Activated CD8-positive, alpha-beta memory T cell treated with anti-CD3 and anti-CD28 coated beads for 36 hours (primary cell): ENCODE results near the gene FOXK2. TPM values are rescaled to one million over a fixed set of nuclear protein-coding genes. Genes with fewer than 3 reads are reported as not detected.
"Not testable (repeated sequence)": the region's sequence is repeated elsewhere in the genome, so short reads cannot be mapped to it uniquely, and the experiment has no call there.

ENCODE experiments used
- CTCF ChIA-PET: fragments of 350-600 bp; sonication (Branson Sonifier 250); formaldehyde crosslinking; loops from one replicate; lab custom pipeline; 2021; ENCODE audit warnings: antibody characterized with exemption; lab: Charles Lee
- POLR2A ChIA-PET: fragments of 350-600 bp; sonication (Branson Sonifier 250); formaldehyde crosslinking; loops from one replicate; lab custom pipeline; 2021; ENCODE audit warnings: antibody characterized with exemption; lab: Charles Lee
- total RNA-seq, 2 experiments: library from RNA; stranded (reverse); gene quantifications; one replicate each; pipeline ENCODE4 v1.2.3, GENCODE V29; 2021

The FOXK2 gene
- total RNA-seq, 2 experiments from 2014 or later = 73.1 to 74.9 TPM

- CTCF ChIA-PET = interaction anchor here (0.8 kb wide), 1 partner anchor 16 kb away, joined by 3 read pairs; no protein-coding TSS in a partner anchor
- POLR2A ChIA-PET = no interaction called here
Measured at GRCh38 chr17:82570277-82570676, 50.7 kb downstream of the FOXK2 start.

DNA sequence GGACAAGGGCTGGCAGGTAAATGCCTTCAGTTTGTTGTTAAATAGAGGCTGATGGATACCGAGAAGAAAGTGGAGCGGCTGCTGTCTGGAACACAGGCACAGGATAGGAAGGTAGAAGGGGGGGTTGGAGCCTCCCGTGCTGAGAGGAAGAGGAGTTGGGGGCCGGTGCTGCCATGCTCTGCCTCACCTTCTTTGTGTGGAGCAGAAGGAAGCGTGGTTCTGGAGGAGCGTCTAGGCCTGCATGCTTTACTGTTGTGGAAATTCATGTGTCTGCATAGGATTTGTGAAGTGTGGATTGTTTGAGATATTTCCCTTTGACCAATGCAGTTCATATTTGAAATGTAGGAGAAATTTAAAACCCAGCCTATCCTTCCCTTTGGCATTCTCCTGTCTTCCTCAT lies 52.3 kb downstream of the FOXK2 start:
- CTCF ChIA-PET = no interaction called here
- POLR2A ChIA-PET = no interaction called here

DNA sequence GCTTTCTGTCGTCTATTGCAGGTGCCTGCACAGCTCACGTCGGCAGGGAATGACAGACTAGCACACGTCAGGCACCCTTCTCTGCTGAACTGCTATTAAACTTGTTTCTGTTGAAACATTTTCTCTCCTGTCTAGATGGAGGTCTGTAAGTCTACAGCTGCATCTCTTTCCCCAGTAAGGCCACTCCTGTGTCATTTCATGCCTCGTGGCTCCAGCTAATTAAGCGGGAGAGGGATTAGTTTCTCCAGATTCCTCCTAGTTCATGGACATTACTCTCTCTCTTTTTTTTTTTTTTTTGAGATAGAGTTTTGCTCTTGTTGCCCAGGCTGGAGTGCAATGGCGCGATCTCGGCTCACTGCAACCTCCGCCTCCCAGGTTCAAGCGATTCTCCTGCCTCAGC lies 54.5 kb downstream of the FOXK2 start:
- CTCF ChIA-PET = no interaction called here
- POLR2A ChIA-PET = interaction anchor here (0.7 kb wide), 1 partner anchor 40 kb away, joined by 5 read pairs; no protein-coding TSS in a partner anchor

- POLR2A ChIA-PET, CTCF ChIA-PET: not testable (repeated sequence)
Measured at GRCh38 chr17:82575581-82576221, 56.2 kb downstream of the FOXK2 start.

- ChIA-PET CTCF (interaction anchor here (1.5 kb wide), 1 partner anchor 23 kb away, joined by 3 read pairs; no protein-coding TSS in a partner anchor), POLR2A (no interaction called here)
Measured at GRCh38 chr17:82577300-82577699, 57.8 kb downstream of the FOXK2 start.

- CTCF ChIA-PET, POLR2A ChIA-PET: not testable (repeated sequence)
Measured at GRCh38 chr17:82579969-82580368, 60.4 kb downstream of the FOXK2 start.

DNA sequence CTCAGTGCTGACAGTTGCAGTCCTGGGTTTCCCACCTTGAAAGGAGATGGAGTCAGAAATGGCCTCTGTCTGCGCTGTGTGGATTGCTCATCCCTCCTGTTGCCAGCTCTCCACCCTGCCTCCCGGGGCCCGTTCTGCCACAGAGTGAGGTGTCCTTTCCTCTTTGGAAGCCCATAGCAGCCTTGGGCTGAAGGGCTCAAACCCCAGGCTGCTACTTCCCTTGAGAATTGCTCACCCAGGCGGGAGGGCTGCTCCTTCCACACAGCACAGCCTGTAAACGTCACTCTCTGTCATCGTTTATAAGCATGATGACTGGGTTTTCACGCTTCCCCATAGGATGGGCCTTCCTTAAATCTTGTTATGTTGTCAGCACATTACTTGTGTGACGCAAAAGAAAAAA lies 62.7 kb downstream of the FOXK2 start:
- POLR2A ChIA-PET = no interaction called here
- CTCF ChIA-PET = no interaction called here

DNA sequence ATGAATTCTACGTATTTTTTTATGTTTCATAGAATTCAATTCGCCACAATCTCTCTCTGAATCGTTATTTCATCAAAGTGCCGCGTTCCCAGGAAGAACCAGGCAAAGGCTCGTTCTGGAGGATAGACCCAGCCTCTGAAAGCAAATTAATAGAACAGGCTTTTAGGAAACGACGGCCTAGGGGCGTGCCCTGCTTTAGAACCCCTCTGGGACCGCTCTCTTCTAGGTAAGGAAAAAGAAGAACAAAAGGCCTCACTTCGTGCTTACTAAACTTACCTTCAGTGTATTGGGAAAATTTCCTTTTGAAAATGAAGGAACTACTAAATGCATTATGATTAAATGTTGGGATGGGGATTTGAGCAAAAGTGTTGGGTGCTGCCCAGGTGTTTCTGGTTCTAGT lies 63.2 kb downstream of the FOXK2 start:
- CTCF ChIA-PET = no interaction called here
- POLR2A ChIA-PET = no interaction called here

DNA sequence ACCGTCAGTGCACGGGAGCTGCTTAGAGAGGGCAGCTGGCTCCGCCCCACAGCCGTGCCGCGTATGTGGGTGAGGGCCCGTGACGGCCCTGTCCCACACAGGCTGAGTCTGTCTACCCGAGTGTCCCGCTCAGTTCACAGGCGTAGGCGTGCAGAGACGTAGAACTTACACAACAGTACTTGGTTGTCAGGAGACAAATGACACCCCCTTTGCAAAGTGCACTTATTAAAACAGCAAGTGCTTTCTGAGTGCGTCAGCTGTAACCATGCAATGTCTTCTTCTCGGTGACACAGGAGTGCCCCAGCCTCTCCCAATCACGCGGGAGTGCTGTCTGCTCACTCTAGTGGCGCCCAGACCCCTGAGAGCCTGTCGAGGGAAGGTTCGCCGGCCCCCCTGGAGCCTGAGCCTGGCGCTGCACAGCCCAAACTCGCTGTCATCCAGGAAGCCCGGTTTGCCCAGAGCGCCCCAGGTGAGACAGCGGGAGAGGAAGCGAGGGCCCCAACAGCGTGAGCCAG lies 64.2 kb downstream of the FOXK2 start:
- ChIA-PET POLR2A (interaction anchor here (0.5 kb wide), 1 partner anchor 58 kb away, joined by 4 read pairs; no protein-coding TSS in a partner anchor), CTCF (no interaction called here)

DNA sequence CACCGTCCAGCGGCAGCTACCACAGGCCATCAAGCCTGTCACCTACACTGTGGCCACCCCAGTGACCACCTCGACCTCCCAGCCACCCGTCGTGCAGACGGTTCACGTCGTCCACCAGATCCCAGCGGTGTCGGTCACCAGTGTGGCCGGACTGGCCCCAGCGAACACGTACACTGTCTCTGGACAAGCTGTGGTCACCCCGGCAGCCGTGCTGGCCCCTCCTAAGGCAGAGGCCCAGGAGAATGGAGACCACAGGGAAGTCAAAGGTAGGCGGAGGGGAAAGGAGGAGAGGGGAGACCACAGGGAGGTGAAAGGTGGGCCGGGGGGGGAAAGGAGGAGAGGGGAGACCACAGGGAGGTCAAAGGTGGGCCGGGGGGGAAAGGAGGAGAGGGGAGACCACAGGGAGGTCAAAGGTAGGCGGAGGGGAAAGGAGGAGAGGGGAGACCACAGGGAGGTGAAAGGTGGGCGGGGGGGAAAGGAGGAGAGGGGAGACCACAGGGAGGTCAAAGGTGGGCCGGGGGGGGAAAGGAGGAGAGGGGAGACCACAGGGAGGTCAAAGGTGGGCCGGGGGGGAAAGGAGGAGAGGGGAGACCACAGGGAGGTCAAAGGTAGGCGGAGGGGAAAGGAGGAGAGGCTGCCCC lies 66.5 kb downstream of the FOXK2 start:
- POLR2A ChIA-PET, CTCF ChIA-PET: not testable (repeated sequence)

- POLR2A ChIA-PET = no interaction called here
- CTCF ChIA-PET = no interaction called here
Measured at GRCh38 chr17:82586576-82587233, 67.2 kb downstream of the FOXK2 start.

DNA sequence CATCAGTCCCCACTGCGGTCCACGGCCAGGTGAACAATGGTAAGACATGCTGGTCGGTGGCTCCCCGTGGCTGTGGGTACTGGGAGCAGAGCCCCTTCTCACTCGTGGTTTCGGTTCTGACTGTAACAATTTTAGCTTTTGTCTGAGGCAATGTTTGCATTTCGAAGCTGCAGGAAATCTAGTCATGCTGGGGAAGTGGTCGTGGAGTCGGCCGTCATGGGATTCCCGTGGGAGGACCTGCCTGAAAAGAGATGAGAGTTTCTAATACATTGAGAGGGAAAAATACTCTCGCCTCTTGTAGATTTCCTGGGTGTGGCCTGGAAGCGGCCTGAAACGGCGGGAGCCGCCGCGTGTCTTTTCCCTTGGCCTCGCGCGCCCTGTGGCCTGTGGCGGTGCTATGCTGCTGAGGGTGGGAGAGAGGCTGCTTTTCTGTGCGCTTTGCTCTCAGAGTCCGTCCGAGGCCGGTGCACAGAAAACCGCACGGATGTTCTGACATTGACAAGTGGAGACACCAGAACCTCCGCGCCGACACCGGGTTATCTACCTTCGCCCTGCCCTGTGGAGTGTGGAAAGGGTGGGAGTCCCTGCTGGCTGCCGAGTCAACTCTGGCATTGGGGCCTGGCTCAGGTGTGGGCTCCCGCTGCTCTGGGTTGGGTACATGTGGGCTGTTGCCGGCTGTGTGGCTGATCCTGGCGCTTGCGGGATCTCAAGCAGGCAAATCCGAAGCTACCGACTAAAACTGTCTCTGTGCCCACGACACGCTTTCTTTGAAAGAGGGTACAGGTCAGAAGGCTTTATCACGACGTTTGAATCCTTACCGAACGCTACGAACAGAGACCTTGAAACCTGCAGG lies 67.9 kb downstream of the FOXK2 start:
- POLR2A ChIA-PET = no interaction called here
- CTCF ChIA-PET = no interaction called here

GRCh38 chr17:82588266-82589175 lies 69.0 kb downstream of the FOXK2 start:
- ChIA-PET POLR2A (no interaction called here), CTCF (interaction anchor here (0.7 kb wide), 1 partner anchor 416 kb away, joined by 4 read pairs; no protein-coding TSS in a partner anchor)

- CTCF ChIA-PET = interaction anchor here (0.6 kb wide), 1 partner anchor 68 kb away, joined by 3 read pairs; no protein-coding TSS in a partner anchor
- POLR2A ChIA-PET = no interaction called here
Measured at GRCh38 chr17:82589851-82590180, 70.3 kb downstream of the FOXK2 start.

GRCh38 chr17:82590216-82590615 lies 70.7 kb downstream of the FOXK2 start:
- CTCF ChIA-PET = no interaction called here
- POLR2A ChIA-PET = no interaction called here

- CTCF ChIA-PET = interaction anchor here (0.9 to 1.4 kb wide), 2 partner anchors 10 to 71 kb away, joined by 3 read pairs; no protein-coding TSS in a partner anchor
- POLR2A ChIA-PET = interaction anchor here (0.9 kb wide), 1 partner anchor 72 kb away, joined by 5 read pairs; the partner anchor contains the start of gene FOXK2
Measured at GRCh38 chr17:82590881-82591539, 71.5 kb downstream of the FOXK2 start.

DNA sequence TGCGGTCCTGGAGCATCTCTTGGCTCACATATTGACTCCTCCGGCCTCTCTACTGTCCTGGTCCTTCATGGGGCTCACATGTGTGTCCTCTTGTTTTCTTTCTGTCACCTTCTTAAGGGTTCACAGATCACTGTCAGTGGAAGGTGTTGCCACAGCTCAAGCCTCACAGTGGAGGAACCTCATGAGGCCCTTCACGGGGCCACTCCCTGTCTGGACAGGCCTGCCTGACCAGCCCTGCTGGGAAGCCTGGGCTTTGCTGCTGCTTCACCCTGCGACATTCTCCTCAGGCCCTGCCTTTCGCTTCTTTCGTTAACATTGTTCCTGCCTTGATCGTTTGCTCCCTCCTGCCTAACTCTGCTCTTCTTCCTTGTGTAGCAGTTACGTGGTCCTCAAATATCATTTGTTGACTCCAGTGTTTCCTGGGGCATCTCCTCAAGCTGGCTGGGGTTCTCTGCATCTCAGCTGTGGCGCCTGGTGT lies 72.8 kb downstream of the FOXK2 start:
- ChIA-PET POLR2A (no interaction called here), CTCF (interaction anchor here (0.8 to 1.4 kb wide), 3 partner anchors 9 to 220 kb away, joined by 3 read pairs; no protein-coding TSS in a partner anchor)
